Panc1 (cell line): ENCODE measurements around the gene GUK1. TPM values are rescaled to one million over a fixed set of nuclear protein-coding genes. Genes with fewer than 3 reads are reported as not detected.

ENCODE experiments used
- ATAC-seq: fragments of 200-7000 bp; cut with Tn5 transposase; 2 replicates; pipeline ENCODE4 v1.9.1; 2020; ENCODE audit warnings: mild to moderate bottlenecking, moderate library complexity
- BruUV-seq: library from RNA; stranded (reverse); fragments of 400-500 nt; replicated peaks from 2 replicates; lab custom pipeline; 2021; lab: Mats Ljungman, UMichigan
- CTCF ChIA-PET: fragments of 300-600 bp; sonication (Branson Sonifier 250); formaldehyde crosslinking; loops from one replicate; lab custom pipeline; 2022; ENCODE audit warnings: antibody characterized with exemption; lab: Charles Lee
- POLR2A ChIA-PET: fragments of 300-600 bp; sonication (Branson Sonifier 250); formaldehyde crosslinking; loops from one replicate; lab custom pipeline; 2022; ENCODE audit warnings: antibody characterized with exemption; lab: Charles Lee
- DNase-seq: peaks from one replicate; pipeline ENCODE4 v3.0.0-alpha.2; 2010; ENCODE audit warnings: low read depth, low spot score
- H3K27ac ChIP-seq: 2 replicates; pipeline ENCODE4 v1.5.1; 2011; ENCODE audit warnings: mild to moderate bottlenecking, low read length, inconsistent platforms
- H3K27me3 ChIP-seq: fragments of 200-500 bp; sonication (Bioruptor generic); 2 replicates; pipeline ENCODE4 v1.6.0; 2014; ENCODE audit warnings: low read length, inconsistent platforms; ENCODE audit not compliant: control insufficient read depth, insufficient read depth
- H3K36me3 ChIP-seq: fragments of 200-500 bp; sonication (Bioruptor generic); 2 replicates; pipeline ENCODE4 v1.5.1; 2014; ENCODE audit warnings: inconsistent platforms, mild to moderate bottlenecking, low read length, moderate library complexity; ENCODE audit not compliant: control insufficient read depth, insufficient read depth
- H3K4me1 ChIP-seq: 2 replicates; pipeline ENCODE4 v1.5.1; 2011; ENCODE audit warnings: inconsistent platforms, mild to moderate bottlenecking, low read length, moderate library complexity; ENCODE audit not compliant: control insufficient read depth, insufficient read depth
- H3K4me3 ChIP-seq, 2 experiments: 2 replicates each; pipeline ENCODE4 v1.5.1; 2011 to 2012; ENCODE audit warnings: low read depth in 2 of 2, low read length in 2 of 2, mild to moderate bottlenecking in 2 of 2, inconsistent platforms in 1 of 2, moderate library complexity in 1 of 2
- H3K9me3 ChIP-seq: fragments of 200-500 bp; sonication (Bioruptor generic); 2 replicates; pipeline ENCODE4 v1.5.1; 2014; ENCODE audit warnings: low read depth, mild to moderate bottlenecking, inconsistent platforms, low read length, moderate library complexity; ENCODE audit not compliant: control insufficient read depth, insufficient read depth
- POLR2AphosphoS5 ChIP-seq: IDR thresholded peaks from 2 replicates; pipeline ENCODE4 v1.6.1; 2012; ENCODE audit warnings: mild to moderate bottlenecking, low read depth, low read length, moderate library complexity
- SIN3A ChIP-seq: IDR thresholded peaks from 2 replicates; pipeline ENCODE4 v1.6.1; 2012; ENCODE audit warnings: low read depth, mild to moderate bottlenecking, low read length, moderate library complexity, borderline replicate concordance; ENCODE audit not compliant: insufficient read depth
- TCF7L2 ChIP-seq: IDR thresholded peaks from 2 replicates; pipeline ENCODE4 v1.6.1; 2011; ENCODE audit warnings: mild to moderate bottlenecking, low read depth, low read length, inconsistent platforms
- in situ Hi-C: cut with HindIII; loops from 2 replicates; pipeline ENCODE4 v1.10.0; 2016; ENCODE audit warnings: low sequenced_read_pairs, low pct_unique_long_range_greater_than_20kb
- intact Hi-C: fragments of 100-400 bp; cut with micrococcal nuclease; formaldehyde crosslinking; loops from one replicate; pipeline ENCODE4 v1.10.0; 2022; ENCODE audit not compliant: unreplicated experiment
- total RNA-seq: library from RNA; stranded (reverse); gene quantifications from one replicate; pipeline ENCODE4 v1.2.1, GENCODE V29; 2021; ENCODE audit not compliant: unreplicated experiment
- TF ChIP-seq, protein P1 (sequence below), 2 experiments: IDR thresholded peaks; 2 replicates each; pipeline ENCODE4 v1.6.1; 2011 to 2012; ENCODE audit warnings: low read depth in 2 of 2, control low read depth in 1 of 2, low read length in 1 of 2, mild to moderate bottlenecking in 1 of 2, moderate library complexity in 1 of 2; ENCODE audit not compliant: insufficient read depth in 1 of 2
- TF ChIP-seq, protein P2 (sequence below): fragments of 450-650 bp; IDR thresholded peaks from 2 replicates; pipeline ENCODE4 v1.5.1; 2017; ENCODE audit warnings: mild to moderate bottlenecking

The GUK1 gene
- total RNA-seq, 1 experiment from 2014 or later: 188 TPM

DNA sequence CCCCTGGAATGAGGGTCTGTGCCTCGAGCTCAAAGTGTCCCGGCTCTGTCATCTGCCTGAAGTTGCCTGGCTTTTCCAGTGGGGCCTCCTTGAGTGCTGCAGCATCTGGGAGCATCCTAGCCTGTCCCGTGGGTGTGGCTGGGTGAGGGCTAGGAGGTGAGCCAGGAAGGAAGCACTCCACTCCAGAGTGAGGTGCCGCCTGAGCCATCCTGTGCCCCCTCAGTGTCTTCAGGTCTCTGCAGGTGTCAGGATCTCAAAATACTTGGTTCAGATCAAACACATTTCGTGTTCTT is 37.0 kb downstream of the GUK1 start:
- in situ Hi-C loops: no loop called here
- Histone ChIP-seq H3K27me3 (no peaks in the 10 kb centered on the region), H3K4me1 (peaks cover 4% of the 10 kb centered on the region; the same call in 1 of the 2 replicates), H3K36me3 (no peaks in the 10 kb centered on the region), H3K4me3 (no peak overlapping the region), H3K9me3 (no peaks in the 10 kb centered on the region), H3K27ac (no peak overlapping the region)
- no TSS peak for BruUV-seq
- ATAC-seq (no peak), DNase-seq (no peak)
- POLR2A ChIA-PET: no interaction called here
- TF ChIP-seq SIN3A (no peak), TCF7L2 (no peak), POLR2AphosphoS5 (no peak)
- TF ChIP-seq, protein P1, sequence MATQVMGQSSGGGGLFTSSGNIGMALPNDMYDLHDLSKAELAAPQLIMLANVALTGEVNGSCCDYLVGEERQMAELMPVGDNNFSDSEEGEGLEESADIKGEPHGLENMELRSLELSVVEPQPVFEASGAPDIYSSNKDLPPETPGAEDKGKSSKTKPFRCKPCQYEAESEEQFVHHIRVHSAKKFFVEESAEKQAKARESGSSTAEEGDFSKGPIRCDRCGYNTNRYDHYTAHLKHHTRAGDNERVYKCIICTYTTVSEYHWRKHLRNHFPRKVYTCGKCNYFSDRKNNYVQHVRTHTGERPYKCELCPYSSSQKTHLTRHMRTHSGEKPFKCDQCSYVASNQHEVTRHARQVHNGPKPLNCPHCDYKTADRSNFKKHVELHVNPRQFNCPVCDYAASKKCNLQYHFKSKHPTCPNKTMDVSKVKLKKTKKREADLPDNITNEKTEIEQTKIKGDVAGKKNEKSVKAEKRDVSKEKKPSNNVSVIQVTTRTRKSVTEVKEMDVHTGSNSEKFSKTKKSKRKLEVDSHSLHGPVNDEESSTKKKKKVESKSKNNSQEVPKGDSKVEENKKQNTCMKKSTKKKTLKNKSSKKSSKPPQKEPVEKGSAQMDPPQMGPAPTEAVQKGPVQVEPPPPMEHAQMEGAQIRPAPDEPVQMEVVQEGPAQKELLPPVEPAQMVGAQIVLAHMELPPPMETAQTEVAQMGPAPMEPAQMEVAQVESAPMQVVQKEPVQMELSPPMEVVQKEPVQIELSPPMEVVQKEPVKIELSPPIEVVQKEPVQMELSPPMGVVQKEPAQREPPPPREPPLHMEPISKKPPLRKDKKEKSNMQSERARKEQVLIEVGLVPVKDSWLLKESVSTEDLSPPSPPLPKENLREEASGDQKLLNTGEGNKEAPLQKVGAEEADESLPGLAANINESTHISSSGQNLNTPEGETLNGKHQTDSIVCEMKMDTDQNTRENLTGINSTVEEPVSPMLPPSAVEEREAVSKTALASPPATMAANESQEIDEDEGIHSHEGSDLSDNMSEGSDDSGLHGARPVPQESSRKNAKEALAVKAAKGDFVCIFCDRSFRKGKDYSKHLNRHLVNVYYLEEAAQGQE (IDR thresholded peaks at IDR 0.05; ENCODE audit: insufficient read depth in 1 of 2, low read depth in 2 of 2, low read length in 1 of 2): no peak
- TF ChIP-seq, protein P2, sequence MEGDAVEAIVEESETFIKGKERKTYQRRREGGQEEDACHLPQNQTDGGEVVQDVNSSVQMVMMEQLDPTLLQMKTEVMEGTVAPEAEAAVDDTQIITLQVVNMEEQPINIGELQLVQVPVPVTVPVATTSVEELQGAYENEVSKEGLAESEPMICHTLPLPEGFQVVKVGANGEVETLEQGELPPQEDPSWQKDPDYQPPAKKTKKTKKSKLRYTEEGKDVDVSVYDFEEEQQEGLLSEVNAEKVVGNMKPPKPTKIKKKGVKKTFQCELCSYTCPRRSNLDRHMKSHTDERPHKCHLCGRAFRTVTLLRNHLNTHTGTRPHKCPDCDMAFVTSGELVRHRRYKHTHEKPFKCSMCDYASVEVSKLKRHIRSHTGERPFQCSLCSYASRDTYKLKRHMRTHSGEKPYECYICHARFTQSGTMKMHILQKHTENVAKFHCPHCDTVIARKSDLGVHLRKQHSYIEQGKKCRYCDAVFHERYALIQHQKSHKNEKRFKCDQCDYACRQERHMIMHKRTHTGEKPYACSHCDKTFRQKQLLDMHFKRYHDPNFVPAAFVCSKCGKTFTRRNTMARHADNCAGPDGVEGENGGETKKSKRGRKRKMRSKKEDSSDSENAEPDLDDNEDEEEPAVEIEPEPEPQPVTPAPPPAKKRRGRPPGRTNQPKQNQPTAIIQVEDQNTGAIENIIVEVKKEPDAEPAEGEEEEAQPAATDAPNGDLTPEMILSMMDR: no peak
- intact Hi-C loops: no loop called here
- CTCF ChIA-PET: no interaction called here

DNA sequence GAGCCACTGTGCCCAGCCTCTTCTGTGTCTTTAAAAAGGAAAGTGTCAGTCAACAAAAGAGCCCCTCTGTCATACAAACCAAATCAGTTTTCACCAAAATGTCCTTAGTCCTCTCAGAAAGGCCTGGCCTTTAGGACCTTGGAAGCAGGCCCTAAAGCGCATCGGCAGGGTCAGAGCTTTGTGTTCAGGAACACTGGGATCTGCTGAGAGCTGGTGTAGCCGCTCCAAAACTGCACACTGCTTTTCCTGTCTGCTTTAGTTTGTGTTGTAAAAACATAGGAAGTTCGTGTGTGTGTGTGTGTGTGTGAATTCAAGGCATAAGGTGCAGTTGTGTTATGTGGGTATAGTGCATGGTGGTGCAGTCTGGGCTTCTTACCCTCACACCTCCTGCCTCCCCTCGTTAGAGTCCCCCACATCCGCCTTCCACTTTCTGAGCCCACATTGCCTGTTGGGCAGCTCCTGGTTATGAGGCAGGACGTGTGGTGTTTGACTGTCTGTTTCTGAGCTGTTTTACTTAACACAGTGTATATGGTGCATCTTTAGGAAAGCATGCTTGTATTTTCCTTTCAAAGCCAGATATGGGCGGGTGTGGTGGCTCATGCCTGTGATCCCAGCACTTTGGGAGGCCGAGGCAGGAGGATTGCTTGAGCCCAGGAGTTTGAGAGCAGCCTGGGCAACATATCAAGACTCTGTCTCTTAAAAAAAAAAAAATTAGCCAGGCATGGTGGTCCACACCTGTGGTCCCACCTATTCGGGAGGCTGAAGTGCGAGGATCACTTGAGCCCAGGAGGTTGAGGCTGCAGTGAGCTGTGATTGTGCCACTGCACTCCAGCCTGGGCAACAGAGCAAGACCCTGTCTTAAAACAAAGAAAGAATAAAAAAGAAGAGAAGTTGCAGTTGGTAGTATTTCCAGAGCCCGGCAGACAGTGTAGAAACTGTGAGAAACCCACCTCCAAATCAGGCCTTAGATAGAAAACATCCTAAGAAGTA is 37.9 kb downstream of the GUK1 start:
- intact Hi-C loops: no loop called here
- CTCF ChIA-PET: no interaction called here
- peaks cover 4% of the 10 kb centered on the region; the same call in 1 of the 2 replicates for H3K4me1 ChIP-seq
- ATAC-seq (no peak), DNase-seq (no peak)
- H3K27ac ChIP-seq: no peak overlapping the region
- TF ChIP-seq TCF7L2 (no peak), SIN3A (no peak)
- TF ChIP-seq, protein P1 (IDR thresholded peaks at IDR 0.05; ENCODE audit: insufficient read depth in 1 of 2, low read depth in 2 of 2, low read length in 1 of 2): no peak
- TF ChIP-seq, protein P2: no peak
- no peaks in the 10 kb centered on the region for H3K36me3 ChIP-seq
- no peaks in the 10 kb centered on the region for H3K9me3 ChIP-seq
- in situ Hi-C loops: no loop called here
- H3K27me3 ChIP-seq: no peaks in the 10 kb centered on the region
- POLR2A ChIA-PET: interaction anchor here (0.6 kb wide), 1 partner anchor 24 kb away, joined by 3 read pairs; no protein-coding TSS in a partner anchor
- no TSS peak for BruUV-seq
- H3K4me3 ChIP-seq: no peak overlapping the region
